Chondrocyte (in vitro differentiated cells): ENCODE measurements around the gene ZNF107. TPM values are rescaled to one million over a fixed set of nuclear protein-coding genes. Genes with fewer than 3 reads are reported as not detected.

Source experiments
- DNase-seq: peaks from one replicate; pipeline ENCODE4 v3.0.0; 2021; ENCODE audit warnings: mixed read lengths, low spot score
- H3K27ac Mint-ChIP-seq: one replicate; pipeline ENCODE4 v1.8.0; 2021; ENCODE audit warnings: mild to moderate bottlenecking, moderate library complexity, mixed read lengths; ENCODE audit not compliant: unreplicated experiment
- H3K27me3 Mint-ChIP-seq: 2 replicates; pipeline ENCODE4 v1.8.0; 2021; ENCODE audit warnings: low read depth, mixed read lengths
- H3K36me3 Mint-ChIP-seq: 2 replicates; pipeline ENCODE4 v1.8.0; 2021; ENCODE audit warnings: low read depth, mixed read lengths
- H3K4me1 Mint-ChIP-seq: 2 replicates; pipeline ENCODE4 v1.8.0; 2021; ENCODE audit warnings: low read depth, mild to moderate bottlenecking, mixed read lengths
- H3K4me3 Mint-ChIP-seq: one replicate; pipeline ENCODE4 v1.8.0; 2021; ENCODE audit warnings: mild to moderate bottlenecking, moderate library complexity, mixed read lengths; ENCODE audit not compliant: unreplicated experiment
- H3K9me3 Mint-ChIP-seq: 2 replicates; pipeline ENCODE4 v1.8.0; 2021; ENCODE audit warnings: low read depth, mixed read lengths
- total RNA-seq: library from RNA; stranded (reverse); gene quantifications from 3 replicates; pipeline ENCODE4 v1.2.1, GENCODE V29; 2021
- TF ChIP-seq, protein P1 (sequence below): fragments of 200-600 bp; sonication (generic); IDR thresholded peaks from 2 replicates; pipeline ENCODE4 v1.5.0; 2021; ENCODE audit warnings: antibody characterized with exemption, mild to moderate bottlenecking, moderate library complexity

ZNF107 gene
- total RNA-seq, 1 donor from 2014 or later = 1.9 TPM

DNA sequence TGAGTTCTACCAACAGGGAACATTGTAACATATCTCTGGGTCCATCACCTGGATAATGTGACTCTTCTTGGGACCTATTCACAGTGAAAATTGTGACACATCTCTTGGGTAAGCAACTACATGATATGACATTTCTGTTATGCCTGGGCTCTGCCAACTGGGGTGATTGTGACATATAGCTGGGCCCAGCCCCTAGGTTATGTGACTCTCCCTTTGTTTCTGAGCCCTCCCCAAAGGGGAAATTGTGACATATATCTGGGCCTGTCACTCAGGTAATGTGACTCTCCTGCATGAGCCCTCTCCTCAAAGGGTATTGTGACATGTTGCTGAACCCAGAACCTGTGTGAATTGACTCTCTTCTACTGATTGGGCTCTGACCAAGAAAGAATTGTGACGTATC, 22.4 kb upstream of the ZNF107 start:
- H3K36me3 Mint-ChIP-seq = no peaks in the 10 kb centered on the region
- H3K4me1 Mint-ChIP-seq = no peaks in the 10 kb centered on the region
- TF ChIP-seq, protein P1, sequence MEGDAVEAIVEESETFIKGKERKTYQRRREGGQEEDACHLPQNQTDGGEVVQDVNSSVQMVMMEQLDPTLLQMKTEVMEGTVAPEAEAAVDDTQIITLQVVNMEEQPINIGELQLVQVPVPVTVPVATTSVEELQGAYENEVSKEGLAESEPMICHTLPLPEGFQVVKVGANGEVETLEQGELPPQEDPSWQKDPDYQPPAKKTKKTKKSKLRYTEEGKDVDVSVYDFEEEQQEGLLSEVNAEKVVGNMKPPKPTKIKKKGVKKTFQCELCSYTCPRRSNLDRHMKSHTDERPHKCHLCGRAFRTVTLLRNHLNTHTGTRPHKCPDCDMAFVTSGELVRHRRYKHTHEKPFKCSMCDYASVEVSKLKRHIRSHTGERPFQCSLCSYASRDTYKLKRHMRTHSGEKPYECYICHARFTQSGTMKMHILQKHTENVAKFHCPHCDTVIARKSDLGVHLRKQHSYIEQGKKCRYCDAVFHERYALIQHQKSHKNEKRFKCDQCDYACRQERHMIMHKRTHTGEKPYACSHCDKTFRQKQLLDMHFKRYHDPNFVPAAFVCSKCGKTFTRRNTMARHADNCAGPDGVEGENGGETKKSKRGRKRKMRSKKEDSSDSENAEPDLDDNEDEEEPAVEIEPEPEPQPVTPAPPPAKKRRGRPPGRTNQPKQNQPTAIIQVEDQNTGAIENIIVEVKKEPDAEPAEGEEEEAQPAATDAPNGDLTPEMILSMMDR = no peak
- no peak for DNase-seq
- H3K9me3 Mint-ChIP-seq = peaks cover 32% of the 10 kb centered on the region
- H3K4me3 Mint-ChIP-seq = no peak overlapping the region
- no peaks in the 10 kb centered on the region for H3K27me3 Mint-ChIP-seq
- H3K27ac Mint-ChIP-seq = no peak overlapping the region

DNA sequence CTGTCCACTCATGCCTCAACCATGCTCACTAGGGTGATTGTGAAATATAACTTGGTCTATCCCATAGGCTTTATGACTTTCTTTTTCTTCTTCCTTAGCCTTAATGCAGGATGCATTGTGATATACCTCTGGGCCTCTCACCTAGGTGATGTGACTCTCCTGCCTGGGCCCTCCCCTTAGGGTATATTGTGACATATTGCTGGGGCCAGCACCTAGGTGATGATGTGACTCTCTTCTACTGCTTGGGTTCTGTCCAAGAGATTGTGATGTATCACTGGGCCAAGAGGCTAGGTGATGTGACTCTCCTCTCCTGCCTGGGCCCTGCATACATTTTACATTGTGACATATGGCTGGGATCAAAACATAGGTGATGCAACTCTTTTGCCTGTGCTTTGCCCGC, 14.7 kb upstream of the ZNF107 start:
- no peak for DNase-seq
- Mint-ChIP-seq H3K36me3 (no peaks in the 10 kb centered on the region), H3K4me1 (no peaks in the 10 kb centered on the region), H3K9me3 (peaks cover 20% of the 10 kb centered on the region), H3K27ac (no peak overlapping the region), H3K27me3 (no peaks in the 10 kb centered on the region), H3K4me3 (no peak overlapping the region)
- TF ChIP-seq, protein P1 = no peak

GRCh38 chr7:64651632-64652165, 14.2 kb upstream of the ZNF107 start:
- DNase-seq = no peak
- Mint-ChIP-seq H3K36me3 (no peaks in the 10 kb centered on the region), H3K4me1 (no peaks in the 10 kb centered on the region), H3K27me3 (no peaks in the 10 kb centered on the region), H3K4me3 (no peak overlapping the region), H3K9me3 (peaks cover 20% of the 10 kb centered on the region), H3K27ac (no peak overlapping the region)
- TF ChIP-seq, protein P1 = no peak

DNA sequence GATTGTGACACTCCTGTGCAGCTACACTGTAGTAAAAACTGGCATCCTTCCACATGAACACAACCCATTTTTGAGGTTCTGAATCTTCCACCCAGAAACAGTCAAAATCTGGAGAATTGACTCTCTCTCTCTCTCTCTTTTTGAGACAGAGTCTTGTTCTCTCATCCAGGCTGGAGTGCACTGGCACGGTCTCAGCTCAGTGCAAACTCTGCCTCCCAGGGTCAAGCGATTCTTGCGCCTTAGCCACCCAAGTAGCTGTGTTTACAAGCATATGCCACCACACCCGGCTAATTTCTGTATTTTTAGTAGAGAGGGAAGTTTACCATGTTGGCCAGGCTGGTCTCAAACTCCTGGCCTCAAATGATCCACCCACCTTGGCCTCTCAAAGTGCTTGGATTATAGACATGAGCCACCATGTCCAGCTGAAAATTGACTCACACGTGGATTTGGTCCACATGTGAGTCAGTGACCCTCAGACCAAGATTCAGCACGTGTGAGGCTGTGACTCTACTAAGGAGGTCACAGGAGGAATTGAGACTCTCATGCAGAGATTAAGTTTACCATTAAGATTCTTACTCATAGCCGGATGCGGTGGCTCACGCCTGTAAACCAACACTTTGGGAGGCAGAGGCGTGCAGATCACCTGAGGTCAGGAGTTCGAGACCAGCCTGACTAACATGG, 12.1 kb upstream of the ZNF107 start:
- H3K4me1 Mint-ChIP-seq = no peaks in the 10 kb centered on the region
- H3K27me3 Mint-ChIP-seq = no peaks in the 10 kb centered on the region
- peaks cover 20% of the 10 kb centered on the region for H3K9me3 Mint-ChIP-seq
- no peak overlapping the region for H3K27ac Mint-ChIP-seq
- H3K4me3 Mint-ChIP-seq = no peak overlapping the region
- DNase-seq = no peak
- TF ChIP-seq, protein P1 = no peak
- no peaks in the 10 kb centered on the region for H3K36me3 Mint-ChIP-seq

- no peaks in the 10 kb centered on the region for H3K4me1 Mint-ChIP-seq
- DNase-seq = no peak
- no peak overlapping the region for H3K27ac Mint-ChIP-seq
- H3K9me3 Mint-ChIP-seq = peaks cover 14% of the 10 kb centered on the region
- H3K27me3 Mint-ChIP-seq = no peaks in the 10 kb centered on the region
- no peaks in the 10 kb centered on the region for H3K36me3 Mint-ChIP-seq
- H3K4me3 Mint-ChIP-seq = no peak overlapping the region
- TF ChIP-seq, protein P1 = no peak
These were observed 11.0 kb upstream of the ZNF107 start for GRCh38 chr7:64654796-64655548.
